ENCODE data around the gene RNF8. TPM values are rescaled to one million over a fixed set of nuclear protein-coding genes. Genes with fewer than 3 reads are reported as not detected.

RNF8 gene
- total and polyA plus RNA-seq, 9 of the 15 experiments (the other 6 are each of a cell fraction or from before 2014, with no cell fraction given), result 10.6 to 47.0 (median 37.5) TPM

- TF ChIP-seq, protein P1, sequence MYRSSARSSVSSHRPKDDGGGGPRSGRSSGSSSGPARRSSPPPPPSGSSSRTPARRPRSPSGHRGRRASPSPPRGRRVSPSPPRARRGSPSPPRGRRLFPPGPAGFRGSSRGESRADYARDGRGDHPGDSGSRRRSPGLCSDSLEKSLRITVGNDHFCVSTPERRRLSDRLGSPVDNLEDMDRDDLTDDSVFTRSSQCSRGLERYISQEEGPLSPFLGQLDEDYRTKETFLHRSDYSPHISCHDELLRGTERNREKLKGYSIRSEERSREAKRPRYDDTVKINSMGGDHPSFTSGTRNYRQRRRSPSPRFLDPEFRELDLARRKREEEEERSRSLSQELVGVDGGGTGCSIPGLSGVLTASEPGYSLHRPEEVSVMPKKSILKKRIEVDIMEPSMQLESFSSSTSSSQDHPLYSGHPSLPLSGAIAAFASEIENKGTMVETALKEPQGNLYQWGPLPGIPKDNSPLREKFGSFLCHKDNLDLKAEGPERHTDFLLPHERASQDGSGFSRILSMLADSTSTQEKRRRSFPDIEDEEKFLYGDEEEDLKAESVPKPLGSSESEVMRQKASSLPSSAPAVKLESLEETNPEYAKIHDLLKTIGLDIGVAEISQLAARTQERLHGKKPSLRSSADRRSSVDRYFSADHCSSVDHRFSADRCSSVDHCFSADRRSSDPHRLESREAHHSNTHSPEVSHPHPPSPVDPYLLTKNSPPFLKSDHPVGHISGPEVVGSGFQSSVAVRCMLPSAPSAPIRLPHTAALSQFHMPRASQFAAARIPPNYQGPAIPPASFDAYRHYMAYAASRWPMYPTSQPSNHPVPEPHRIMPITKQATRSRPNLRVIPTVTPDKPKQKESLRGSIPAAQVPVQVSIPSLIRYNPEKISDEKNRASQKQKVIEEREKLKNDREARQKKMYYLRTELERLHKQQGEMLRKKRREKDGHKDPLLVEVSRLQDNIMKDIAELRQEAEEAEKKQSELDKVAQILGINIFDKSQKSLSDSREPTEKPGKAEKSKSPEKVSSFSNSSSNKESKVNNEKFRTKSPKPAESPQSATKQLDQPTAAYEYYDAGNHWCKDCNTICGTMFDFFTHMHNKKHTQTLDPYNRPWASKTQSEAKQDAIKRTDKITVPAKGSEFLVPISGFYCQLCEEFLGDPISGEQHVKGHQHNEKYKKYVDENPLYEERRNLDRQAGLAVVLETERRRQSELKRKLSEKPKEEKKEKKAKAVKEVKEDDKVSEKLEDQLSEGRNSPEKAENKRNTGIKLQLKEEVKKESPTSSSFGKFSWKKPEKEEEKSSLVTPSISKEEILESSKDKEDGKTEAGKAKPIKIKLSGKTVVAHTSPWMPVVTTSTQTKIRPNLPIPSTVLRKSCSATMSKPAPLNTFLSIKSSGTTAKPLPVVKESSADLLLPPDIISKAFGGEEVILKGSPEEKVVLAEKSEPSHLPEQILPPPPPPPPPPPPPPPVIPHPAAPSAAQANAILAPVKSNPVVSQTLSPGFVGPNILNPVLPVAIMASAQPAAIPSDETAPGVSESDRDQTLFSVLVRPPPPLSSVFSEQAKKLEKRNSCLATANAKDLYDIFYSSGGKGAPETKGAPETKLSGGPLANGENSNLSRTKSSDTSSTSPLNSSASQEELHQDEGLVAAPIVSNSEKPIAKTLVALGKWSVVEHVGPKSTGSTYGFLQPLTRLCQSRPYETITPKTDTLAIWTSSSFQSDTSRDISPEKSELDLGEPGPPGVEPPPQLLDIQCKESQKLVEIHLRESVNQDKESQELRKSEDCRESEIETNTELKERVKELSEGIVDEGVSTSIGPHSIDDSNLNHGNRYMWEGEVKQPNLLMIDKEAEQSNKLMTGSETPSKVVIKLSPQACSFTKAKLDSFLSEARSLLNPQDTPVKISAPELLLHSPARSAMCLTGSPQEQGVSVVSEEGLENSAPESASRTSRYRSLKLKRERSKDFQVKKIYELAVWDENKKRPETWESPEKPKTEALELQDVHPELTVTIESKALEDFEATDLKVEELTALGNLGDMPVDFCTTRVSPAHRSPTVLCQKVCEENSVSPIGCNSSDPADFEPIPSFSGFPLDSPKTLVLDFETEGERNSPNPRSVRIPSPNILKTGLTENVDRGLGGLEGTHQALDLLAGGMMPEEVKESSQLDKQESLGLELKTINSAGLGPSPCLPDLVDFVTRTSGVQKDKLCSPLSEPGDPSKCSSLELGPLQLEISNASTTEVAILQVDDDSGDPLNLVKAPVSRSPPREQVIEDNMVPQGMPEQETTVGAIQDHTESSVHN (IDR thresholded peaks at IDR 0.05; ENCODE audit: borderline replicate concordance in 1 of 2, low read depth in 1 of 2), result 0 out of 4 replicates have a peak, but pooled peaks of 1 of the 2 experiments have one; percentile 19
- TF ChIP-seq, protein P2, sequence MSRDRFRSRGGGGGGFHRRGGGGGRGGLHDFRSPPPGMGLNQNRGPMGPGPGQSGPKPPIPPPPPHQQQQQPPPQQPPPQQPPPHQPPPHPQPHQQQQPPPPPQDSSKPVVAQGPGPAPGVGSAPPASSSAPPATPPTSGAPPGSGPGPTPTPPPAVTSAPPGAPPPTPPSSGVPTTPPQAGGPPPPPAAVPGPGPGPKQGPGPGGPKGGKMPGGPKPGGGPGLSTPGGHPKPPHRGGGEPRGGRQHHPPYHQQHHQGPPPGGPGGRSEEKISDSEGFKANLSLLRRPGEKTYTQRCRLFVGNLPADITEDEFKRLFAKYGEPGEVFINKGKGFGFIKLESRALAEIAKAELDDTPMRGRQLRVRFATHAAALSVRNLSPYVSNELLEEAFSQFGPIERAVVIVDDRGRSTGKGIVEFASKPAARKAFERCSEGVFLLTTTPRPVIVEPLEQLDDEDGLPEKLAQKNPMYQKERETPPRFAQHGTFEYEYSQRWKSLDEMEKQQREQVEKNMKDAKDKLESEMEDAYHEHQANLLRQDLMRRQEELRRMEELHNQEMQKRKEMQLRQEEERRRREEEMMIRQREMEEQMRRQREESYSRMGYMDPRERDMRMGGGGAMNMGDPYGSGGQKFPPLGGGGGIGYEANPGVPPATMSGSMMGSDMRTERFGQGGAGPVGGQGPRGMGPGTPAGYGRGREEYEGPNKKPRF (IDR thresholded peaks at IDR 0.05; ENCODE audit: low read depth, low read length), result no peak
- TF ChIP-seq ZNF282 (CRISPR knock-in tag; IDR thresholded peaks at IDR 0.05) (0 out of 2 replicates have a peak, but pooled peaks have one; percentile 26), ZFX (CRISPR knock-in tag; IDR thresholded peaks at IDR 0.05) (peak; percentile 16; the same call in 1 of the 2 replicates), ZC3H4 (CRISPR knock-in tag; IDR thresholded peaks at IDR 0.05; ENCODE audit: borderline replicate concordance) (peak; percentile 89), TFAP4 (CRISPR knock-in tag; IDR thresholded peaks at IDR 0.05; ENCODE audit: borderline replicate concordance) (0 out of 2 replicates have a peak, but pooled peaks have one; percentile 21), GTF2F1 (IDR thresholded peaks at IDR 0.05; ENCODE audit: low read depth, low read length) (no peak), DPF2 (IDR thresholded peaks at IDR 0.05) (peak; percentile 45; the same call in 1 of the 2 replicates), USF1 (CRISPR knock-in tag; IDR thresholded peaks at IDR 0.05) (0 out of 2 replicates have a peak, but pooled peaks have one; percentile 14)
Observed at GRCh38 chr6:37433657-37434271, 80.0 kb downstream of the RNF8 start (continued).
